CD4-positive, alpha-beta T cell treated with Interleukin-17A for 4 hours (primary cell): ENCODE data around the gene ERICH3.
A peak's percentile ranks its signal among the peaks of the same experiment; 100 is the strongest.

ENCODE experiments used
- DNase-seq: peaks from one replicate; pipeline ENCODE4 v3.0.0-alpha.2; 2020; ENCODE audit warnings: mixed read lengths

ERICH3 gene

GRCh38 chr1:74673351-74674111, at the start of gene ERICH3:
Gene ERICH3 (minus strand): TSS chr1:74673792. CDS start chr1:74673519, 273 bp downstream.
- no peak for DNase-seq

GRCh38 chr1:74717626-74718025, 44.0 kb upstream of the ERICH3 start:
- no peak for DNase-seq

- DNase-seq = no peak
Observed at GRCh38 chr1:74716822-74717221, 43.2 kb upstream of the ERICH3 start.

- no peak for DNase-seq
Observed at GRCh38 chr1:74715806-74716205, 42.2 kb upstream of the ERICH3 start.

- DNase-seq = no peak
Observed at GRCh38 chr1:74715236-74715502, 41.6 kb upstream of the ERICH3 start.

GRCh38 chr1:74714429-74715235, 41.0 kb upstream of the ERICH3 start:
- DNase-seq = no peak

- DNase-seq = no peak
Observed at GRCh38 chr1:74713849-74714248, 40.3 kb upstream of the ERICH3 start.

- no peak for DNase-seq
Observed at GRCh38 chr1:74712881-74713280, 39.3 kb upstream of the ERICH3 start.

GRCh38 chr1:74703386-74704182, 30.0 kb upstream of the ERICH3 start:
- DNase-seq = no peak

GRCh38 chr1:74699331-74699730, 25.7 kb upstream of the ERICH3 start:
- no peak for DNase-seq

- no peak for DNase-seq
Observed at GRCh38 chr1:74697832-74698231, 24.2 kb upstream of the ERICH3 start.

- DNase-seq = no peak
Observed at GRCh38 chr1:74693473-74693872, 19.9 kb upstream of the ERICH3 start.

- DNase-seq = no peak
Observed at GRCh38 chr1:74690909-74691308, 17.3 kb upstream of the ERICH3 start.

GRCh38 chr1:74690364-74690696, 16.7 kb upstream of the ERICH3 start:
- no peak for DNase-seq

GRCh38 chr1:74689621-74690363, 16.2 kb upstream of the ERICH3 start:
- peak; percentile 46 for DNase-seq

GRCh38 chr1:74686928-74687327, 13.3 kb upstream of the ERICH3 start:
- no peak for DNase-seq

- no peak for DNase-seq
Observed at GRCh38 chr1:74684301-74684700, 10.7 kb upstream of the ERICH3 start.

- no peak for DNase-seq
Observed at GRCh38 chr1:74683656-74684055, 10.1 kb upstream of the ERICH3 start.

GRCh38 chr1:74681851-74682250, 8.3 kb upstream of the ERICH3 start:
- no peak for DNase-seq

- DNase-seq = no peak
Observed at GRCh38 chr1:74681449-74681848, 7.9 kb upstream of the ERICH3 start.

GRCh38 chr1:74681001-74681400, 7.4 kb upstream of the ERICH3 start:
- no peak for DNase-seq

- no peak for DNase-seq
Observed at GRCh38 chr1:74679811-74680210, 6.2 kb upstream of the ERICH3 start.

GRCh38 chr1:74677926-74678325, 4.3 kb upstream of the ERICH3 start:
- DNase-seq = no peak
